Body of pancreas (tissue), 4 donors: ENCODE results near the gene MASP1. TPM values are rescaled to one million over a fixed set of nuclear protein-coding genes. Genes with fewer than 3 reads are reported as not detected.

Experiments used
- ATAC-seq: fragments of 150-250 bp; one replicate; pipeline ENCODE4 v1.9.1; 2016
- DNase-seq, 4 donors: peaks; one replicate each; pipeline ENCODE4 v3.0.0-alpha.2; 2019
- H3K27ac ChIP-seq, 4 donors: fragments of 200-600 bp; sonication (generic); 1 replicate in 3 of 4; 2 replicates in 1 of 4; pipeline versions ENCODE4 v1.5.1 to v1.6.1; 2016 to 2019; ENCODE audit warnings: mild to moderate bottlenecking in 1 of 4, mixed read lengths in 1 of 4, moderate library complexity in 1 of 4
- H3K27me3 ChIP-seq, 2 donors: fragments of 200-600 bp; sonication (generic); one replicate each; pipeline ENCODE4 v1.6.0; 2016; ENCODE audit warnings: mild to moderate bottlenecking in 1 of 2
- H3K36me3 ChIP-seq, 2 donors: fragments of 200-600 bp; sonication (generic); replicated peaks in 1 of 2; 2 replicates each; pipeline ENCODE4 v1.5.1; 2016; ENCODE audit warnings: low read depth in 2 of 2; ENCODE audit not compliant: insufficient read depth in 1 of 2
- H3K4me1 ChIP-seq: fragments of 200-600 bp; sonication (generic); one replicate; pipeline ENCODE4 v1.6.0; 2016
- H3K4me3 ChIP-seq, 2 donors: fragments of 200-600 bp; sonication (generic); 1 replicate in 1 of 2; 2 replicates in 1 of 2; pipeline ENCODE4 v1.5.1; 2016 to 2019
- H3K9me3 ChIP-seq, 3 donors: fragments of 200-600 bp; sonication (generic); 1 replicate in 2 of 3; 2 replicates in 1 of 3; pipeline ENCODE4 v1.5.1; 2016
- POLR2A ChIP-seq, 3 donors: fragments of 450-650 bp; IDR thresholded peaks; one replicate each; pipeline ENCODE4 v1.6.1; 2016; ENCODE audit warnings: antibody characterized with exemption in 3 of 3, mild to moderate bottlenecking in 2 of 3
- WGBS, 2 donors: methylation state at CpG; one replicate each; pipeline ENCODE4 v1.1.5; 2017; 5-methylcytosine and 5-hydroxymethylcytosine counted together
- intact Hi-C: fragments of 100-400 bp; cut with DNase I; formaldehyde crosslinking; loops from one replicate; pipeline ENCODE4 v1.15.1; 2023
- total RNA-seq, 2 donors: library from RNA; depleted of rRNA; stranded (reverse); fragments of >200 nt; gene quantifications; one replicate each; pipeline ENCODE4 v1.1.0, GENCODE V29; 2016
- TF ChIP-seq, protein P1 (sequence below), 7 experiments: fragments of 450-650 bp in 4 of 7; fragments of 200-600 bp in 3 of 7; sonication (generic) in 3 of 7; IDR thresholded peaks; one replicate each; pipeline ENCODE4 v1.5.1; 2016 to 2019; ENCODE audit warnings: antibody characterized with exemption in 7 of 7

MASP1 gene
- total RNA-seq, 2 donors from 2014 or later, result 2.3 TPM; not detected in 1

DNA sequence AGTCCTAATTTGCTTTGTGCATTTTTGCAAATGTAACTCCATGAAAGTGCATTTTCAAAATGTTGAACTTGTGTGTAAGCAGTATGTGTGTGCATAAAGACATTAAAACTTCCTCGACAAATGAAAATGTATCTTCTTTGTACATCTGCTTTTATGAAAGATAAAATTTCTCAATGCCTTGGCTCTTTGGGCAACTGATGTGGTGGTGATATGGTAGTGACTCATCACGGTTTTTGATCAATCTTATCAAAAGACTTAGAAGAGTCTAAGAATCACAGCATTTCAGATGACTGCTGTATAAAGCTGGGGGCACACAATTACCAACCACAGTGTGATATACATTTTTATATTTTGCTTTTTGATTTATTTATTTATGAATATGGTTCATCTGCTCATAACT lies 5.4 kb upstream of the MASP1 start:
- no peak for TF ChIP-seq POLR2A (IDR thresholded peaks at IDR 0.05)
- TF ChIP-seq, protein P1, sequence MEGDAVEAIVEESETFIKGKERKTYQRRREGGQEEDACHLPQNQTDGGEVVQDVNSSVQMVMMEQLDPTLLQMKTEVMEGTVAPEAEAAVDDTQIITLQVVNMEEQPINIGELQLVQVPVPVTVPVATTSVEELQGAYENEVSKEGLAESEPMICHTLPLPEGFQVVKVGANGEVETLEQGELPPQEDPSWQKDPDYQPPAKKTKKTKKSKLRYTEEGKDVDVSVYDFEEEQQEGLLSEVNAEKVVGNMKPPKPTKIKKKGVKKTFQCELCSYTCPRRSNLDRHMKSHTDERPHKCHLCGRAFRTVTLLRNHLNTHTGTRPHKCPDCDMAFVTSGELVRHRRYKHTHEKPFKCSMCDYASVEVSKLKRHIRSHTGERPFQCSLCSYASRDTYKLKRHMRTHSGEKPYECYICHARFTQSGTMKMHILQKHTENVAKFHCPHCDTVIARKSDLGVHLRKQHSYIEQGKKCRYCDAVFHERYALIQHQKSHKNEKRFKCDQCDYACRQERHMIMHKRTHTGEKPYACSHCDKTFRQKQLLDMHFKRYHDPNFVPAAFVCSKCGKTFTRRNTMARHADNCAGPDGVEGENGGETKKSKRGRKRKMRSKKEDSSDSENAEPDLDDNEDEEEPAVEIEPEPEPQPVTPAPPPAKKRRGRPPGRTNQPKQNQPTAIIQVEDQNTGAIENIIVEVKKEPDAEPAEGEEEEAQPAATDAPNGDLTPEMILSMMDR (IDR thresholded peaks at IDR 0.05), result no peak
- no peak overlapping the region for H3K27ac ChIP-seq
- H3K4me1 ChIP-seq, result peaks cover under 1% of the 10 kb centered on the region
- H3K27me3 ChIP-seq, result no peaks in the 10 kb centered on the region
- no peaks in the 10 kb centered on the region for H3K9me3 ChIP-seq
- no peaks in the 10 kb centered on the region for H3K36me3 ChIP-seq
- WGBS, 2 donors, result 66 to 75% methylated on average over 2 of the region's 2 CpGs
- intact Hi-C loops, result no loop called here
- H3K4me3 ChIP-seq, result no peak overlapping the region
- ATAC-seq (no peak), DNase-seq (no peak)

DNA sequence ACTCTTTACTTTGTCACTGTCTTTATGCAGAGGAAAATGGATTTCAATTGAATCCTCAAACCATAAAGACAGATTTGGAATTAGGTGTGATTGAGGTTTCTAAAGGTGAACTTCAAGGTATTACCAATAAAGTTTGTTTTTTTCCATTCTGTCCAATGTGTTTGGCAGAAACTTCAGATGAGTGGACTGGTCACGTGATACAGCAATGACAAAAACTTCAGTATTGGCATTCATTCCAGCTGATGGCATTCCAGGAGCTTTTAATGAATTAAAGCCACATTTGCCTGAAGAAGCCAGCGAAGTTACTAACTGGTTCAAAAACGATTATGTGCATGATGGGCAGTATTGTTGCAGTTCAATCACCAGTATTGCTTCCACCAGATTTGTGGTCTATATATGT lies 4.5 kb upstream of the MASP1 start:
- WGBS, 2 donors, result 37 to 38% methylated on average over 3 of the region's 3 CpGs
- Histone ChIP-seq H3K9me3 (no peaks in the 10 kb centered on the region), H3K36me3 (no peaks in the 10 kb centered on the region), H3K27me3 (no peaks in the 10 kb centered on the region), H3K27ac (no peak overlapping the region), H3K4me1 (peaks cover 9% of the 10 kb centered on the region), H3K4me3 (no peak overlapping the region)
- intact Hi-C loops, result no loop called here
- DNase-seq (no peak), ATAC-seq (no peak)
- TF ChIP-seq, protein P1 (IDR thresholded peaks at IDR 0.05), result no peak
- no peak for TF ChIP-seq POLR2A (IDR thresholded peaks at IDR 0.05)

DNA sequence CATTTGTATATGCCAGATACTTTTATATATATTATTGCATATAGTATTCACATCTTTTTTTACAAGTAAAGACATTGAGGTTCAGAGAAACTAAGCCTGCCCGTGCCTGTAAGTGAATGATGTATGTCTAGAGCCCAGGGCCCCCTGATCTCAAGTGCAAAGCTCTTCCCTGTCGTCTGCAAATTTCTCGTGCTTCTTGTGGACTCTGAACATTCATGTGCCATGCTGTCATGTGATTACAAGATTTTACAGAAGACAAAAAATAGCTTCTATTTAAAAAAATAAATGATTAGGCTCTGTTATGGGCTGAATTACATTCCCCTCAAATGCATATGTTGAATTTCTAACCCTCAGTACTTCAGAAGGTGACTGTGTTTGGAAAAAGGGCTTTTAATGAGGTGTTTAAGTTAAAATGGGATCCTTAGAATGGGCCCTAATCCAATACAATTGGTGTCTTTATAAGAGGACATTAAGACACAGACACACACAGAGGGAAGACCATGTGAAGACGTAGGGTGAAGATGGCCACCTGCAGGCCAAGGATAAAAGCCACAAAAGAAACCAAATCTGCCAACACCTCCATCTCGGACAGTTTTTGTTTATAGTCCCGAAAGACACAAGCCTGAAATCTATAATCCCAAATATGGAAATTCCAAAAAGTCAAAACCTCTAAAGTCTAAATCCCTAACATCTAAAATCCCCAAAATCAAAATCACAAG lies 3.9 kb upstream of the MASP1 start:
- no peak for ATAC-seq
- no peaks in the 10 kb centered on the region for H3K9me3 ChIP-seq
- TF ChIP-seq POLR2A (IDR thresholded peaks at IDR 0.05), result no peak
- TF ChIP-seq, protein P1 (IDR thresholded peaks at IDR 0.05), result no peak
- peaks cover 12% of the 10 kb centered on the region for H3K4me1 ChIP-seq
- DNase-seq, result no peak
- intact Hi-C loops, result no loop called here
- no peaks in the 10 kb centered on the region for H3K27me3 ChIP-seq
- WGBS, 2 donors, result 63 to 68% methylated on average over 6 of the region's 6 CpGs
- H3K36me3 ChIP-seq, result no peaks in the 10 kb centered on the region
- no peak overlapping the region for H3K4me3 ChIP-seq
- H3K27ac ChIP-seq, result no peak overlapping the region

DNA sequence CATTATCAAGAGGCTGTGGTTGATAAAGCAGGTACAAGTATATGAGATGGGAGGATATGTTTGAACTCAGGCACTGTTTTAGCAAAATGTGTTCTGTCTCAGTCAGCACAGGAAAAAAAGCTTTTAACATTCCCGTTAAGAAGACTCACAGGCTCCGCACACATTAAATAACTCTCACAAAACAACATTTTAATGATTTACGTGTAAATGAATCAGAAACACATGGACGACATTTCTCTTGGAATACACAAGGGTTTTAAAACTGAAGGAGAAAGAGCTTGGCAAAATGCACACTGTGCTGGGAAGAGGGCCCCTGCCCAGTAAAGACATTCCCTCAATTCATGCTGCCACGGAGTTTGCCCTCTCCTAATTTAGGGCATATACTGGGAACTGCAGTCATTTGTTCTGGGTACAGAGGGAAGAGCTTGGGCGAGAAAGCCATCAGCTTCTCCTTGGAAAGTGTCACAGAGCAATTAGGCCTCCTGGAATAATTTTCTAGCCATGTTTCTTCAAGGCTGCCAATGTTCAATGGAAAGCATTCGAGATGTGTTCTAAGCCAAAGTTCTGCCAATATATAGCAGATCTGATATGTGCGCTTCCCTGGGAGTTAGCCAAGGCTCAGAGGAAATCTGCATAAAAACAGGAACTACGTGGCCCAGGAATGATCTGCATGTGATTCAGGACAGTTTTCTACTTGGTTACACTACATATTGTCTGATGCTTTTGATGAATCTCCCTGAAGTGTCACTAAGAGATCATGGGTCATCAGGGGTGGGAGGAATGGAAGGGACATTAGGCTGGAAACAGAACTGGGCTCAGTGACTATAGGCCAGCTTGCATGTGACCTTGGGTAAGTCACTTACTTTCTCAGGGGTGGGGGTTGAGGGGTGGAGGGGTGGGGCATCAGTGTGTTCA lies 2.2 kb upstream of the MASP1 start:
- WGBS, 2 donors, result 69 to 74% methylated on average over 9 of the region's 9 CpGs
- Histone ChIP-seq H3K27ac (no peak overlapping the region), H3K4me1 (peaks cover 12% of the 10 kb centered on the region), H3K4me3 (no peak overlapping the region), H3K27me3 (no peaks in the 10 kb centered on the region), H3K36me3 (no peaks in the 10 kb centered on the region), H3K9me3 (no peaks in the 10 kb centered on the region)
- intact Hi-C loops, result no loop called here
- DNase-seq, result no peak
- no peak for ATAC-seq
- TF ChIP-seq POLR2A (IDR thresholded peaks at IDR 0.05), result no peak
- TF ChIP-seq, protein P1 (IDR thresholded peaks at IDR 0.05), result no peak
